Activated CD8-positive, alpha-beta T cell treated with anti-CD3 and anti-CD28 coated beads, Interleukin-2, amount 10 ng/mL, durations not matched to agents 7 days and 5 days (primary cell): ENCODE measurements around the gene TRAF3IP1. TPM values are rescaled to one million over a fixed set of nuclear protein-coding genes. Genes with fewer than 3 reads are reported as not detected.
"Not testable (repeated sequence)": the region's sequence is repeated elsewhere in the genome, so short reads cannot be mapped to it uniquely, and the experiment has no call there.

Experiments used
- ATAC-seq: fragments of 150-1000 bp; cut with Tn5 transposase; one replicate; pipeline ENCODE4 v1.10.0; 2021; ENCODE audit warnings: moderate library complexity
- CTCF ChIA-PET: fragments of 350-600 bp; sonication (Branson Sonifier 250); formaldehyde crosslinking; loops from one replicate; lab custom pipeline; 2021; ENCODE audit warnings: antibody characterized with exemption; lab: Charles Lee
- POLR2A ChIA-PET: fragments of 350-600 bp; sonication (Branson Sonifier 250); formaldehyde crosslinking; loops from one replicate; lab custom pipeline; 2021; ENCODE audit warnings: antibody characterized with exemption; lab: Charles Lee
- DNase-seq: peaks from one replicate; pipeline ENCODE4 v3.0.0-alpha.2; 2020
- H3K27ac Mint-ChIP-seq: one replicate; pipeline ENCODE4 v1.8.0; 2021; ENCODE audit warnings: mild to moderate bottlenecking, mixed read lengths
- H3K27me3 Mint-ChIP-seq: one replicate; pipeline ENCODE4 v1.8.0; 2021; ENCODE audit warnings: low read depth, mixed read lengths
- H3K36me3 Mint-ChIP-seq: one replicate; pipeline ENCODE4 v1.8.0; 2021; ENCODE audit warnings: low read depth, mixed read lengths
- H3K4me1 Mint-ChIP-seq: one replicate; pipeline ENCODE4 v1.8.0; 2021; ENCODE audit warnings: low read depth, mixed read lengths
- H3K4me3 Mint-ChIP-seq: one replicate; pipeline ENCODE4 v1.8.0; 2021; ENCODE audit warnings: mild to moderate bottlenecking, mixed read lengths
- H3K9me3 Mint-ChIP-seq: one replicate; pipeline ENCODE4 v1.8.0; 2022; ENCODE audit warnings: mixed read lengths; ENCODE audit not compliant: insufficient read depth
- total RNA-seq, 2 experiments: library from RNA; stranded (reverse); gene quantifications; one replicate each; pipeline ENCODE4 v1.2.3, GENCODE V29; 2021

TRAF3IP1 gene
- total RNA-seq, 2 experiments from 2014 or later, result 7.1 to 7.5 TPM

- POLR2A ChIA-PET, result no interaction called here
- no peak overlapping the region for H3K27ac Mint-ChIP-seq
- H3K27me3 Mint-ChIP-seq, result no peaks in the 10 kb centered on the region
- DNase-seq (no peak), ATAC-seq (no peak)
- no peaks in the 10 kb centered on the region for H3K4me1 Mint-ChIP-seq
- CTCF ChIA-PET, result no interaction called here
- no peak overlapping the region for H3K4me3 Mint-ChIP-seq
- no peaks in the 10 kb centered on the region for H3K36me3 Mint-ChIP-seq
- no peaks in the 10 kb centered on the region for H3K9me3 Mint-ChIP-seq
Observed at GRCh38 chr2:238350150-238350897, 30.0 kb downstream of the TRAF3IP1 start.

DNA sequence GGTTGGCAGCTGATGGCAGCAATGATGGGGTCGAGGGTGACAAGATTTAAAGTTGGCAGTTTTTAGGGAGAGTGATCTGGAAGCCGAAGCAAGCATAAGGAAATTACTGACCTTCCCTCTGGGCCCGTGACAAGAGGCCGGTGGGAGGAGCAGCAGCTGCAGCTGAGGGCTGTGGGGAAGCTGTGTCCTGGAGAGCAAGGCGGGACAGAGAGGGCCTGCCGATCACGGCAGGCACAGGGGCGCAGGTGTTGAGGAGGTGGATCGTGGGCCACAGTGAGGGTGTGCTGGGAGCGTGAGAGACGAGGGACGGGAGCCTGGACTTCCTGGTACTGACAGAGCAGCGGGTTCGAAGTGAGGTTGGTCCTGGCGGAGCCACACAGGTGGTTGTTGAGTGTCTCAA lies 31.0 kb downstream of the TRAF3IP1 start:
- Mint-ChIP-seq H3K36me3 (no peaks in the 10 kb centered on the region), H3K4me1 (no peaks in the 10 kb centered on the region), H3K4me3 (no peak overlapping the region), H3K27ac (no peak overlapping the region), H3K9me3 (no peaks in the 10 kb centered on the region), H3K27me3 (no peaks in the 10 kb centered on the region)
- ATAC-seq (no peak), DNase-seq (no peak)
- POLR2A ChIA-PET, result no interaction called here
- CTCF ChIA-PET, result interaction anchor here (0.7 kb wide), 1 partner anchor 19 kb away, joined by 4 read pairs; no protein-coding TSS in a partner anchor

DNA sequence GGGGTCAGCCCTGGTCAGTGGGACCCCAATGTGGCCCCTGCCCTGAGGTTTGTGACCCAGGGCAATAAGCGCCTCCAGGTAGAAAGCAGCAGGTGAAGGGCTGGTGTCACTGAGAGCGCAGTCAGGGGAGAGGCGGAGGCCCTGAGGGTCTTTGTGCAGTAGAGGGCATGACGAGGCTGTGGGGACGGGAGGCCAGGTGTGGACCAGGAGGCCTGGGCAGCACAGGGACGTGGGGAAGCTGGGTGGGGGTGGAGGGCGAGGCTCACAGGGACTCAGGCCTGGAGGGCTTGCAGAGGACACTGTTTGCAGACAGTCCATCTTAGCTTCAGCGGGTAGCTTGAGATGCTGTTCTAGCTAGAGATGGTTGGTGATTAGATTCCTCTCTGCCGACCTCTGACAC lies 32.0 kb downstream of the TRAF3IP1 start:
- no peak overlapping the region for H3K4me3 Mint-ChIP-seq
- CTCF ChIA-PET, result interaction anchor here (1.2 kb wide), 1 partner anchor 433 kb away, joined by 4 read pairs; no protein-coding TSS in a partner anchor

DNA sequence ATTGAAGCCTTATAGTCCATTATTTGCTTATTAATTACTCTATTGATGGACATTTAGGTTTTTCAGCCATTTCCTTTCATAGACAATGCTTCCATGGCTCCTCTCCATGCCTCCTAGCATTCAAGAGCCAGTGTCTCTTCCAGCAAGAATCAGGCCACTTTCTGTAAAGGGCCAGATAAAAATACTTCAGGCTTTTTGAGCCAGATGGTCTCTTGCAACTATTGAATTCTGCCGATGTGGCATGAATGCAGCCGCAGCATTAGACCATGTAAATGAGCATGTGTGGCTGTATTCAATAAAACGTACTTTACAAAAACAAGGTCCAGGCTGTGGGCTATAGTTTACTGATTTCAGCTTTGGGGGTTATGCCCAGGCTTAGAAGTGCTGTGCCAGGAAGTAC lies 38.5 kb downstream of the TRAF3IP1 start:
- CTCF ChIA-PET, result interaction anchor here (2.0 kb wide), 1 partner anchor 22 kb away, joined by 7 read pairs; no protein-coding TSS in a partner anchor
- H3K27me3 Mint-ChIP-seq, result no peaks in the 10 kb centered on the region
- POLR2A ChIA-PET, result no interaction called here
- DNase-seq (no peak), ATAC-seq (no peak)
- peaks cover 28% of the 10 kb centered on the region for H3K4me1 Mint-ChIP-seq
- H3K27ac Mint-ChIP-seq, result peak overlapping the region; percentile 14
- no peak overlapping the region for H3K4me3 Mint-ChIP-seq
- no peaks in the 10 kb centered on the region for H3K9me3 Mint-ChIP-seq
- no peaks in the 10 kb centered on the region for H3K36me3 Mint-ChIP-seq

More for the DNA sequence above, 32.0 kb downstream of the TRAF3IP1 start:
- POLR2A ChIA-PET, result no interaction called here
- no peak overlapping the region for H3K27ac Mint-ChIP-seq
- no peaks in the 10 kb centered on the region for H3K27me3 Mint-ChIP-seq
- H3K36me3 Mint-ChIP-seq, result no peaks in the 10 kb centered on the region
- DNase-seq, result no peak
- no peaks in the 10 kb centered on the region for H3K4me1 Mint-ChIP-seq
- ATAC-seq, result no peak
- H3K9me3 Mint-ChIP-seq, result no peaks in the 10 kb centered on the region

GRCh38 chr2:238359403-238359802 lies 39.1 kb downstream of the TRAF3IP1 start:
- ATAC-seq (no peak), DNase-seq (no peak)
- Mint-ChIP-seq H3K4me3 (no peak overlapping the region), H3K27me3 (no peaks in the 10 kb centered on the region), H3K9me3 (no peaks in the 10 kb centered on the region), H3K4me1 (peaks cover 28% of the 10 kb centered on the region), H3K27ac (peak overlapping the region; percentile 14), H3K36me3 (no peaks in the 10 kb centered on the region)
- POLR2A ChIA-PET, result no interaction called here
- CTCF ChIA-PET, result no interaction called here

- CTCF ChIA-PET, result interaction anchor here (1.3 kb wide), 2 partner anchors 9 to 14 kb away, joined by 3 read pairs; no protein-coding TSS in a partner anchor
- Mint-ChIP-seq H3K4me3 (no peak overlapping the region), H3K9me3 (no peaks in the 10 kb centered on the region)
Observed at GRCh38 chr2:238361877-238362276, 41.6 kb downstream of the TRAF3IP1 start.

GRCh38 chr2:238362626-238363025 lies 42.3 kb downstream of the TRAF3IP1 start:
- Mint-ChIP-seq H3K36me3 (no peaks in the 10 kb centered on the region), H3K27me3 (no peaks in the 10 kb centered on the region), H3K27ac (no peak overlapping the region), H3K9me3 (no peaks in the 10 kb centered on the region), H3K4me1 (peaks cover 26% of the 10 kb centered on the region), H3K4me3 (no peak overlapping the region)
- no peak for ATAC-seq
- CTCF ChIA-PET, result interaction anchor here (1.3 kb wide), 2 partner anchors 9 to 14 kb away, joined by 3 read pairs; no protein-coding TSS in a partner anchor
- POLR2A ChIA-PET, result no interaction called here
- no peak for DNase-seq

More at GRCh38 chr2:238361877-238362276, 41.6 kb downstream of the TRAF3IP1 start:
- Mint-ChIP-seq H3K27me3 (no peaks in the 10 kb centered on the region), H3K27ac (no peak overlapping the region), H3K4me1 (peaks cover 28% of the 10 kb centered on the region), H3K36me3 (no peaks in the 10 kb centered on the region)
- POLR2A ChIA-PET, result no interaction called here
- ATAC-seq, result no peak
- no peak for DNase-seq

- ATAC-seq (no peak), DNase-seq (no peak)
- H3K27me3 Mint-ChIP-seq, result no peaks in the 10 kb centered on the region
- H3K9me3 Mint-ChIP-seq, result no peaks in the 10 kb centered on the region
- no peak overlapping the region for H3K27ac Mint-ChIP-seq
- H3K4me3 Mint-ChIP-seq, result no peak overlapping the region
- H3K36me3 Mint-ChIP-seq, result peaks cover 3% of the 10 kb centered on the region
- CTCF ChIA-PET, result interaction anchor here (0.6 to 3.4 kb wide), 11 partner anchors 10 to 415 kb away, joined by 3 to 25 read pairs (median 7); no protein-coding TSS in a partner anchor
- H3K4me1 Mint-ChIP-seq, result peaks cover 8% of the 10 kb centered on the region
- POLR2A ChIA-PET, result no interaction called here
Observed at GRCh38 chr2:238369591-238370040, 49.3 kb downstream of the TRAF3IP1 start.

DNA sequence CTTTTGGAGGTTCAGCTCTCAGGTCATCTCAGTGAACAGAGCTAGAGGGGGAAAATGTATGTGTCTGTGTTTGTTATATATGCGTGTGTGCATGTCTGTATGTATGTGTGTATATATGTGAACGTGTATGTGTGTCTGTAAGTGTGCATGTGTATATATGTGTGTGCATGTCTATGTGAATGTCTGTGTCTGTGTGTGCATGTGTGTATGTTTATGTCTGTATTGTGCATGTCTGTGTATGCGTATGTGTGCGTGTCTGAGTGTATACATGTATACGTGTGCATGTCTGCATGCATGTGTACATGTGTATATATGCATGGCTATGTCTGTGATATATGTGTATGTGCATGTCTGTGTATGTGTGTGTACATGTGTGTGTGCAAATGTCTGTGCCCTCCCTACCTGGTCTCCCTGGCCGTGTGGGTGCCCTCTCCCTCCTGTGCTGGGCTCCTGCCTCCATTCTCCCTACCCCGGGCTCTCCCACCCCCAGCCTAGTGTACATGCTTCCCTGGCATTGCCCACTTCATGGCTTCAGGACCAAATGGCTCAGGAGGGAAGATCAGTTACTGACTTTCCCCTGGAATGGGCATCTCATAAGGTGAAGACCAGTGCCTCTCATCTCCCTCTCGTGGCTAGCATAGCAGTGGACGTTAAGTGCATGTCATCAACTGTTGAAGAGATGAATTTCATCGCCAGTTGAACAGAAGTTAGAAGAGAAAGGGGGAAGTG lies 49.9 kb downstream of the TRAF3IP1 start:
- Mint-ChIP-seq H3K36me3 (peaks cover 3% of the 10 kb centered on the region), H3K4me1 (peaks cover 8% of the 10 kb centered on the region), H3K27ac (no peak overlapping the region), H3K4me3 (no peak overlapping the region), H3K9me3 (no peaks in the 10 kb centered on the region), H3K27me3 (peaks cover under 1% of the 10 kb centered on the region)
- peak; percentile 27 for ATAC-seq
- no peak for DNase-seq
- POLR2A ChIA-PET, result no interaction called here
- CTCF ChIA-PET, result interaction anchor here (0.6 to 3.4 kb wide), 28 partner anchors 9 to 415 kb away, joined by 3 to 31 read pairs (median 6); no protein-coding TSS in a partner anchor

GRCh38 chr2:238370823-238371372 lies 50.6 kb downstream of the TRAF3IP1 start:
- Mint-ChIP-seq H3K4me3 (no peak overlapping the region), H3K9me3 (no peaks in the 10 kb centered on the region), H3K27ac (no peak overlapping the region), H3K36me3 (peaks cover 3% of the 10 kb centered on the region), H3K4me1 (peaks cover 8% of the 10 kb centered on the region), H3K27me3 (peaks cover 4% of the 10 kb centered on the region)
- ATAC-seq (peak; percentile 91), DNase-seq (peak; percentile 76)
- ChIA-PET POLR2A (no interaction called here), CTCF (interaction anchor here (0.6 to 3.4 kb wide), 30 partner anchors 9 to 414 kb away, joined by 3 to 31 read pairs (median 4); no protein-coding TSS in a partner anchor)

DNA sequence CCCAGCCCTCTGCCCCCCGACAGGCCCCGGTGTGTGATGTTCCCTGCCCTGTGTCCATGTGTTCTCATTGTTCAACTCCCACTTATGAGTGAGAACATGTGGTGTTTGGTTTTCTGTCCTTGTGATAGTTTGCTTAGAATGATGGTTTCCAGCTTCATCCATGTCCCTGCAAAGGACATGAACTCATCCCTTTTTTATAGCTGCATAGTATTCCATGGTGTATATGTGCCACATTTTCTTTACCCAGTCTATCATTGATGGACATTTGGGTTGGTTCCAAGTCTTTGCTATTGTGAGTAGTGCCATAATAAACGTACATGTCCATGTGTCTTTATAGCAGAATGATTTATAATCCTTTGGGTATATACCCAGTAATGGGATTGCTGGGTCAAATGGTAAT lies 52.0 kb downstream of the TRAF3IP1 start:
- ATAC-seq, H3K27me3 Mint-ChIP-seq, H3K4me3 Mint-ChIP-seq, POLR2A ChIA-PET, H3K27ac Mint-ChIP-seq, H3K9me3 Mint-ChIP-seq, H3K36me3 Mint-ChIP-seq, CTCF ChIA-PET, DNase-seq: not testable (repeated sequence)
- peaks cover 15% of the 10 kb centered on the region for H3K4me1 Mint-ChIP-seq
